Measurements from ENCODE around the gene ID3. TPM values are rescaled to one million over a fixed set of nuclear protein-coding genes. Genes with fewer than 3 reads are reported as not detected.

Gene ID3
- polyA plus RNA-seq, 3 donors: 1.1 to 31.1 (median 2.5) TPM

DNA sequence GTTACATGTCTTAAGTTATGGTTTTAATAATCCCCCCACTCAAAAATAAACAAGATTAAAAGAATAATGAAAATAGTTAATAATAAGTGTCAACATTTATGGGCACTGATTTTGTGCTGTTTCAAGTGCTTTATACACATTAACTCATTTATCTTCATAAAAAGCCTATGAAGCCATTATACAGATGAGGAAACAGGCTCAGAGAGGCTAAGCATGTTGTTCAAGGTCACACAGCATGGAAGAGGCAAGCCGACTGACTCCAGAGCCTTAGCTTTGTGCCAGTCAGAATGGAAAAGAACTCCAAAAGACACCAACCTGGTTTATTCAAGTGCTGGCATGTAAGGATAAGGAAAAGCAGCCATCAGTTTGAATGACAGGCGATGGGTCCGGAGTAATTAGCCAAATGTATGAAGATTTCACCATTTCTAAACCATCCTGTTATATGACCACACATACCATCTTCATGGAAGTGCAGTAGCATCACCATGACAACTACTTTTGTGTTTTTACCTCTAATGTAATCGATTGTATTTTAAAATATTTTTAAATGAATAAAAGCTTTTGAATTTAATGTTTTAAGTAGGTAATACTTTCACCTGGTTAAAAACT, 14.4 kb upstream of the ID3 start:
- Mint-ChIP-seq H3K36me3 (peaks cover 0 to 1% of the 10 kb centered on the region in 2 donors), H3K9me3 (peaks cover 0 to 9% (median under 1%) of the 10 kb centered on the region in 7 donors), H3K27me3 (ENCODE audit: low read depth in 3 of 3) (peaks cover 31 to 51% (median 35%) of the 10 kb centered on the region in 3 donors), H3K4me3 (no peak overlapping the region), H3K27ac (no peak overlapping the region), H3K4me1 (peaks cover 12% of the 10 kb centered on the region)
- Histone ChIP-seq H3K4me2 (replicated peaks; ENCODE audit: extremely low read depth, low read length, poor library complexity, severe bottlenecking) (no peak overlapping the region), H3K36me3 (replicated peaks in 1 of 2; ENCODE audit: control insufficient read depth in 1 of 2, insufficient read depth in 2 of 2, low read length in 2 of 2) (no peaks in the 10 kb centered on the region), H3K27ac (ENCODE audit: low read depth in 1 of 2, low read length in 2 of 2) (no peak overlapping the region), H3K4me1 (ENCODE audit: control insufficient read depth in 1 of 2, insufficient read depth in 2 of 2, low read length in 2 of 2) (peaks cover 6 to 8% of the 10 kb centered on the region in 2 donors), H4K20me1 (ENCODE audit: insufficient read depth, low read length) (no peaks in the 10 kb centered on the region), H3K9ac (ENCODE audit: insufficient read depth, low read length, poor library complexity, severe bottlenecking) (no peak overlapping the region), H3K9me3 (replicated peaks in 1 of 2; ENCODE audit: control insufficient read depth in 1 of 2, insufficient read depth in 1 of 2, low read length in 2 of 2) (peaks cover 0 to 3% of the 10 kb centered on the region in 2 donors), H3K79me2 (ENCODE audit: insufficient read depth, low read length) (no peaks in the 10 kb centered on the region), H3K27me3 (ENCODE audit: control insufficient read depth in 2 of 2, insufficient read depth in 2 of 2, low read length in 2 of 2) (peaks cover 23 to 31% of the 10 kb centered on the region in 2 donors), H3K4me3 (replicated peaks in 1 of 3; ENCODE audit: low read depth in 2 of 3, low read length in 3 of 3) (no peak overlapping the region), H2AFZ (ENCODE audit: insufficient read depth, low read depth, low read length, poor library complexity, severe bottlenecking) (no peak overlapping the region)
- 80% methylated on average over 1 of the region's 4 CpGs for WGBS (ENCODE audit: insufficient coverage)
- DNase-seq: no peak
- intact Hi-C loops (cut with micrococcal nuclease): no loop called here
- TF ChIP-seq CTCF (IDR thresholded peaks at IDR 0.05): no peak

DNA sequence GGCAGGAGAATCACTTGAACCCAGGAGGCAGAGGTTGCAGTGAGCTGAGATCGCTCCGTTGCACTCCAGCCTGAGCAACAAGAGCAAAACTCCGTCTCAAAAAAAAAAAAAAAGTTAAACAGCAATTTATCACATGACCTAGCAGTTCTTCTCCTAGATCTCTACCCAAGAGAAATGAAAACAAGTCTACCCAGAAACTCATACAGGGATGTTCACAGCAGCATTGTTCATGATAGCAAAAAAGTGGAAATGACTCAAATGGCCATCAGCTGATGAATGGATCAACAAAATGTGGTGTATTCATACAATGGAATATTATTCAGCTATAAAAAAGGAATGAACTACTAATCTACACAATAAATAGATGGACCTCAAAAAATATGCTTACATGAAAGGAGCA, 12.2 kb upstream of the ID3 start:
- intact Hi-C loops (cut with micrococcal nuclease): no loop called here
- Histone ChIP-seq H3K4me2 (replicated peaks; ENCODE audit: extremely low read depth, low read length, poor library complexity, severe bottlenecking) (no peak overlapping the region), H3K36me3 (replicated peaks in 1 of 2; ENCODE audit: control insufficient read depth in 1 of 2, insufficient read depth in 2 of 2, low read length in 2 of 2) (no peaks in the 10 kb centered on the region), H3K4me3 (replicated peaks in 1 of 3; ENCODE audit: low read depth in 2 of 3, low read length in 3 of 3) (no peak overlapping the region), H2AFZ (ENCODE audit: insufficient read depth, low read depth, low read length, poor library complexity, severe bottlenecking) (no peak overlapping the region), H4K20me1 (ENCODE audit: insufficient read depth, low read length) (no peaks in the 10 kb centered on the region), H3K27ac (ENCODE audit: low read depth in 1 of 2, low read length in 2 of 2) (no peak overlapping the region), H3K4me1 (ENCODE audit: control insufficient read depth in 1 of 2, insufficient read depth in 2 of 2, low read length in 2 of 2) (peaks cover 14 to 19% of the 10 kb centered on the region in 2 donors), H3K9me3 (replicated peaks in 1 of 2; ENCODE audit: control insufficient read depth in 1 of 2, insufficient read depth in 1 of 2, low read length in 2 of 2) (peaks cover 0 to 8% of the 10 kb centered on the region in 2 donors), H3K9ac (ENCODE audit: insufficient read depth, low read length, poor library complexity, severe bottlenecking) (no peak overlapping the region), H3K79me2 (ENCODE audit: insufficient read depth, low read length) (no peaks in the 10 kb centered on the region), H3K27me3 (ENCODE audit: control insufficient read depth in 2 of 2, insufficient read depth in 2 of 2, low read length in 2 of 2) (peaks cover 27 to 41% of the 10 kb centered on the region in 2 donors)
- Mint-ChIP-seq H3K4me1 (peaks cover 16% of the 10 kb centered on the region), H3K36me3 (peaks cover 0 to 5% of the 10 kb centered on the region in 2 donors), H3K27ac (no peak overlapping the region), H3K27me3 (ENCODE audit: low read depth in 3 of 3) (peaks cover 45 to 69% (median 49%) of the 10 kb centered on the region in 3 donors), H3K4me3 (peak overlapping the region in 1 of 2 donors; percentile 62), H3K9me3 (peaks cover 2 to 24% (median 15%) of the 10 kb centered on the region in 7 donors)
- no CpG with 5 or more reads among the region's 3 CpGs for WGBS (ENCODE audit: insufficient coverage)
- TF ChIP-seq CTCF (IDR thresholded peaks at IDR 0.05): no peak
- no peak for DNase-seq

All from CD14-positive monocyte (primary cell).